Adipose tissue (tissue), 3 donors: Measurements from ENCODE around the gene KRT8. TPM values are rescaled to one million over a fixed set of nuclear protein-coding genes. Genes with fewer than 3 reads are reported as not detected.
"Not testable (repeated sequence)": the region's sequence is repeated elsewhere in the genome, so short reads cannot be mapped to it uniquely, and the experiment has no call there.

Source experiments
- H3K27ac ChIP-seq: one replicate; pipeline ENCODE4 v1.5.1; 2013; ENCODE audit warnings: low read depth, low read length
- WGBS, 3 donors: extraction: QIAGEN DNeasy Blood & Tissue Kit; methylation state at CpG; one replicate each; pipeline ENCODE4 v1.1.7; 2013; 5-methylcytosine and 5-hydroxymethylcytosine counted together
- polyA plus RNA-seq, 3 donors: library from polyadenylated mRNA; stranded (reverse); fragments of 200-250 nt; gene quantifications; one replicate each; pipeline ENCODE4 v1.2.3, GENCODE V29; 2013
- donor health status: healthy with polysubstance abuse.
- donor health status: Bipolar disorder and iron deficiency.
- donor health status: healthy.

The KRT8 gene
- polyA plus RNA-seq, result 100 to 1,000 TPM in 2 of 3 donors, 10 to 100 TPM in 1; 46.2 to 559 (median 182) TPM

DNA sequence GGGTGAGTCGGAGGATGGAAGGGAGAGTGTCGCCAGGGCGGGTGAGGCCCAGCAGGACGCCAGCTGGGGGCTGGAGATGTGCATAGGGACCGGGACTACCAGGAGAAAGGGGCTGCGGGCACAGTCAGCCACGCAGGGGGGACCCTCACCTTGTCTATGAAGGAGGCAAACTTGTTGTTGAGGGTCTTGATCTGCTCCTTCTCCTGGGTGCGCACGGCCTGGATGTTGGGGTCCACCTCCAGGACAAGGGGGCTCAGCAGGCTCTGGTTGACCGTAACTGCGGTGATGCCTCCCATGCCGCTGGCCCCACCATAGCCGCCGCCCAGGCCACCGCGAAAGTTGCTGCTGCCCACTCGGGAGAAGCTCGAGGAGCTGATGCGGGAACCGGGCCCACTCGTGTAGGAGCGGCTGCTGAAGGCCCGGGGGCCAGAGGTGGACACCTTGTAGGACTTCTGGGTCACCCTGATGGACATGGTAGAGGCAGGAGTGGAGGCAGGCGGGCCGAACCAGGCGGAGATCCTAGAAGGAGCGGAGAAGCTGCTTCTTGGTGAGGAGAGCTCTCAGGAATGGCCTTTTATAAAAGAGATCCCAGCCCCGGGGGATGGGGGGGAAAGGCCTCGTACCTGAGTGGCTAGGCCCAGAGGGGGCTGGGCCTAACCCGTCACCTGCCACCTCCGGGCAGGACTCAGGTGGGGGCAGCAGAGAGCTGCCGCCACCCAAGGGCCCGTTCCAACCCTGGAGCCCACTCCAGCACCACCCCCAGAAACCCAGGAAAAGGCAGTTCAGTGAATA is at the start of gene KRT8:
Gene KRT8 (minus strand): TSS at position 568 of the 792 bp plus-strand sequence. CDS start 95 bp downstream, at position 473.
- not testable (repeated sequence) for H3K27ac ChIP-seq
- WGBS, 3 donors, result 31 to 80% (median 72%) methylated on average over 29 to 33 of the region's 33 CpGs

- WGBS, 3 donors, result 76 to 90% (median 89%) methylated on average over 7 of the region's 7 CpGs
These were observed 48.4 kb upstream of the KRT8 start for GRCh38 chr12:52953181-52953841.

GRCh38 chr12:52952076-52952801 is 47.4 kb upstream of the KRT8 start:
- no peak overlapping the region for H3K27ac ChIP-seq
- WGBS, 3 donors, result 37 to 66% (median 62%) methylated on average over 15 of the region's 15 CpGs

More at GRCh38 chr12:52953181-52953841, 48.4 kb upstream of the KRT8 start:
- H3K27ac ChIP-seq, result no peak overlapping the region

- WGBS, 3 donors, result 31 to 88% (median 76%) methylated on average over 4 to 6 of the region's 6 CpGs
- no peak overlapping the region for H3K27ac ChIP-seq
These were observed 46.8 kb upstream of the KRT8 start for GRCh38 chr12:52951640-52952039.

GRCh38 chr12:52951126-52951525 is 46.2 kb upstream of the KRT8 start:
- WGBS, 3 donors, result 58 to 95% (median 89%) methylated on average over 1 of the region's 1 CpG
- no peak overlapping the region for H3K27ac ChIP-seq

DNA sequence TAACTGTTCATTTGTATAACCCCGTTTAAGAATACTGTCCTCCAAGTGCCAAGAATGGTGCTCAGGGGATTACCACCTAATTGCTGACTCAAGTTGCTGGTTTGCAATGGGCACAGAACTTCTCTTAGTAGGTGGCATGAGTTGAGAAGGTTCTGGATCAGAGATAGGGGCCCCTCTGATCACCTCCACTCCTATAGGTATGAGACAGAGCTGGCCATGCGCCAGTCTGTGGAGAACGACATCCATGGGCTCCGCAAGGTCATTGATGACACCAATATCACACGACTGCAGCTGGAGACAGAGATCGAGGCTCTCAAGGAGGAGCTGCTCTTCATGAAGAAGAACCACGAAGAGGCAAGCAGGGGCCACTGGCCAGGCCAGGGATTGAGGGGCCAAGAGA is 45.7 kb upstream of the KRT8 start:
- WGBS, 3 donors, result 38 to 83% (median 78%) methylated on average over 7 of the region's 7 CpGs
- no peak overlapping the region for H3K27ac ChIP-seq

DNA sequence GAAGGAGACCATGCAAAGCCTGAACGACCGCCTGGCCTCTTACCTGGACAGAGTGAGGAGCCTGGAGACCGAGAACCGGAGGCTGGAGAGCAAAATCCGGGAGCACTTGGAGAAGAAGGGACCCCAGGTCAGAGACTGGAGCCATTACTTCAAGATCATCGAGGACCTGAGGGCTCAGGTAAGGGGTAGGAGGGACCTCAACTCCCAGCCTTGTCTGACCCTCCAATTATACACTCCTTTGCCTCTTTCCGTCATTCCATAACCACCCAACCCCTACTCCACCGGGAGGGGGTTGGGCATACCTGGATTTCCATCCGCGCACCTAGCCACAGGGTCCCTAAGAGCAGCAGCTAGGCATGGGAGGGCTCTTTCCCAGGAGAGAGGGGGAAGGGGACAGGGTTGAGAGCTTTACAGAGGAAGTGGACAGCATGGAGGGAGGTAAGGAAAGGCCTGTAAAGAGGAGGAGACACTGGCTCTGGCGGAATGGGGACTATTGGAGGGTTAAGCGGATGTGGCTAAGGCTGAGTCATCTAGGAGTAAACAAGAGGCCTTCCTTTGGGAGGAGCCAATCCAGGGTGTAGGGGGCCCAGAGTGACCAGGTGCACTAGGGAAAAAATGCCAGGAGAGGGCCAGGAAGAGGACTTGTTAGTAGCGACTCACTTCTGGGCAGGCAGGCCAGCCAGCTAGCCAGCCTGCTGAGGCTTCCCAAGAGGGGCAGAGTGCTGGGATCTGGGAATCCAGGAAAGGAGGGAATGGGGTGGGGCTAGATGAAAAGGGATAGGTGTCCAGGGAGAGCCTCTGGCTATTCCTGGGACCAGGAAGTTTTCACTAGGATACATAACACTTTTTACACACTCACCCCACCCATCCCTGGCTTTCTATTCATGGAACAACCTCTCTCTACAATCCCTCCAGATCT is 44.8 kb upstream of the KRT8 start:
- H3K27ac ChIP-seq, result no peak overlapping the region
- WGBS, 3 donors, result 16 to 40% (median 35%) methylated on average over 13 of the region's 13 CpGs

GRCh38 chr12:52947738-52948423 is 43.0 kb upstream of the KRT8 start:
- 81 to 95% (median 87%) methylated on average over 12 of the region's 12 CpGs for WGBS, 3 donors
- no peak overlapping the region for H3K27ac ChIP-seq

DNA sequence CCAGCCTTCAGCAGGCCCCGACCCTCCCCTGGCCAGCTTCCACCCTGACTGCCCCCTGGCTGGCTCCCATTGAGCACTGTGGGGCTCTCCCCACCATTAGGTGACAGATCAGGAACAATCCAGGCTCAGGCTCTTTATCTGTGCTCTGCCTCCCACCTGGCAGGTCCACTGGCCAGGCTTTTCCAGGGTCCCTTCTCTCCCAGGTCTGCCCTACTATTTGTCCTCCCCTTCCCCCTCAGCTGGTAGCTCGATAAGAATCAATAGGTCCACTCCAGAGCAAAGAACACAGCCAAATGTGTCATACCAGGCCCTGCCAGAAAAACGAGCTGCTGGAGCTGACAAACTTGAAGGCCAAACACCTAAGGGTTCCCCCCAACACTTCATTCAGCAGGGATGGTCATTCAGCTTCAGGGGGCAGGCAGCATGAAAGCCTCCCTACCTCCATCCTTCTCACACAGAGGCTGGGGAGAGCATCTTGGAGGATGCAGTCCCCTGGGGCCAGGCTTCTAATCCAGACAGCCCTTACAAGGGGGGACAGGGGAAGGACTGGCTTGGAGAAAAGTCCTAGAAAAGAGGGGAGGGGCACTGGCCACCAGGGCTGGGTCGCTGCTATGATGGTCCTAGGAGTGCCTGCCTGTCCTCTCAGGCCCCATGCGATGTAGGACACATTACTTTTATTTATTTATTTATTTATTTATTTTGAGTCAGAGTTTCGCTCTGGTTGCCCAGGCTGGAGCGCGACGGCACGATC is 42.1 kb upstream of the KRT8 start:
- no peak overlapping the region for H3K27ac ChIP-seq
- WGBS, 3 donors, result 52 to 87% (median 86%) methylated on average over 10 of the region's 10 CpGs

- WGBS, 3 donors, result 0 to 41% (median 37%) methylated on average over 1 of the region's 1 CpG
- no peak overlapping the region for H3K27ac ChIP-seq
These were observed 41.5 kb upstream of the KRT8 start for GRCh38 chr12:52946334-52946733.

- H3K27ac ChIP-seq, result no peak overlapping the region
- WGBS, 3 donors, result 48 to 58% (median 54%) methylated on average over 13 of the region's 13 CpGs
These were observed 40.7 kb upstream of the KRT8 start for GRCh38 chr12:52945389-52946232.

DNA sequence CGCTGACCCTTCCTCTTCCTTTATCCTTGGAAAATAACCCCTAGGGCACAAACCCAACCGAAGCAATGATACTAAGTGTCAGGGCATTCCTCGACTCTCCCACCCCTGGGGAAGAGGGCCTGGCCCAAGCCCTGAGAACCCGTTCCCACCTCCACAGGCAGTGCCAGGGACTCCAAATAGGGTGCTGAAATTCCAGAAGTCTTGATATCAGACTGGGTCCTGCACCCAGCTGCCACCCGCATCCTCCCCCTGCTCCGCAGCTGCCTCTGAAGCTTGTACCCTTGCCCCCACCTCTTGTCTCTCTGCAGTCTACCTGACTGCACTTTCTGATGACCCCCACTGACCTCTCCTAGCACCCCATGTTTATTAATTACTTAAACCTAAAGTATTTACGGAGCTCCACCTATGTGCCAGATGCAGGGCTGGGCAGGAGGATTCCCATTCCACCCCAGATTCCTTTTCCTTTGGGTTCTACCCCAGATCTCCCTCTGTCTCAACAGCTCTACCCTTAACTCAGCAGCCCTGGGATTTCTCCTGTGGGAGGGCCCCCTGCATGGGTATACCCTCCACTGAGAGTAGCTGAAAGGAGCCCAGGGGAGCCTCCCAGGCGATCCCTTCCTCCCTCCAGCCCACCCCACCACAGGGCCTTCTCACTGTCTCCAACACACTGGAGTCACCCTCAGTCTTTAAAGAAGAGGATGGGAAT is 40.0 kb upstream of the KRT8 start:
- H3K27ac ChIP-seq, result no peak overlapping the region
- 80 to 91% (median 86%) methylated on average over 8 of the region's 8 CpGs for WGBS, 3 donors

DNA sequence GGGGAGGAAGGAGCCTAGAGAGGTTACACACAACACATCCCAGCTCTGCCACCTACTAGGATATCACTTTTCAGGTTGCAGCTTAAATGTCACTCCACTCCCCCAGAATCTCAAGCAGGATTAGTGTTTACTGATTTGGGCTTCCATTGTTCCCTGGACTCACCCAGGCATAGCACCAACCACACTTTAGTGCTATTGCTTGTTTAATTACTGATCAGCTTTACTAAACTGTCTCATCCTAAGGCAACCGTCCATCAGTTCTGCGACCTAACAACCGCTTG is 38.0 kb upstream of the KRT8 start:
- no peak overlapping the region for H3K27ac ChIP-seq
- WGBS, 3 donors, result 89 to 95% (median 91%) methylated on average over 3 of the region's 3 CpGs

DNA sequence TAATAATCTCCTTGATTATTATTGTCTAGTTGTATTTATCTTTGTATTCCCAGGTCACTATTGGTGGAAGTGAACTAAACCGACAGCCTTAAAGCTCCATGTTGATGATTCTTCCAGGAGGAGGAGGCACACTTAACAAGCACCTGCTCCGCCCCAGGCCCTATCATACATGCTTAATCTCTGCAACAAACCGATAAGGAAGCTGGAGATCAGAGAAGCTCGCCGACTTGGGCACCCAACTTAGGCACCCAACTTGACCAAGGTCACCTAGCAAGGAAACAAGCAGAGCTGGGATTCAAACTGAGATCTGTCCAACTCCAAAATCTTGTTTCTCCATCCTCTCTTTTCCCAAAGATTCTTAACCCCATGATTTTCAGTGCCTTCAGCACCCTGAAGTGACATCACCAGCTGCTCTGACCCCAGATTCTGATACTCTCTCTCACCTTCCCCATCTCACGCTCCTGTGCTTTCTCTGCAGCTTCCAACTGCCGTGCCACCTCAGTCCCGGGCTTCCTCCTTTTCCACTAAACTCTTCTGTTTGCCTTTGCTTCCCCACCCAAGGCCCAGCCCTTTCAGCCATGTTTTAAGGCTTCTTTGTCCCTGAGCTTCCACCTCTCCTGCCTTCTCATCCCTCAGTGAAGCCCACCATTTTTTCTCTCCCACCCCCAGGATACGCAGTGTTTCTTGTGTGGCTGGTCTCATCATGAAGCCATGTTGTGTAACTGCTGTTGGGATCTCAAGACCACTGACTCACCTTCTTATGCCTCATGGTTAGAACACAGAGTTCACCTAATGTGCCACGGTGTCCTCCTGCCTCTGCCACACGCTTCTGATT is 37.4 kb upstream of the KRT8 start:
- 61 to 89% (median 88%) methylated on average over 11 of the region's 11 CpGs for WGBS, 3 donors
- no peak overlapping the region for H3K27ac ChIP-seq

DNA sequence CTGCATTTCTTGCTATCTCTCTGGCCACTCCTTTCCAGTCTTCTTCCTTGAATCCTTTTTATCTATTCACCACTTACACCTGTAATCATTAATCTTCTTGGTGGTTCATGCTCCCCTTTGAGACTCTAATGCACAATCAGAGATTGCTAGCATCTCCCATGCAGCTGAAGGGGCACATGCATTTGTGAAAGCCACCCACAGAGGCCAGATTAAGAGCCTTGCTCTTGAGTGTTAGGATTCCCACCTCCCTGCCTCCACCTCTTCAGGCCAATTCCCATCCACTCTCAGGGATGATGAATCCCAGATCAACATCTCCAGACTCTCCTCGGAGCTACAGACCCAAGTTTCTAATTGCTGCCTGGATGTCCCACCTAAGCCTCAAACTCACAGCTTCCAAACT is 24.7 kb upstream of the KRT8 start:
- WGBS, 3 donors, result 31 to 47% (median 45%) methylated on average over 1 of the region's 1 CpG
- no peak overlapping the region for H3K27ac ChIP-seq
